Measurements from ENCODE around the gene IGSF5. TPM values are rescaled to one million over a fixed set of nuclear protein-coding genes. Genes with fewer than 3 reads are reported as not detected.

The IGSF5 gene
- total RNA-seq, 1 experiment from 2014 or later: not detected

- no peaks in the 10 kb centered on the region for H3K36me3 ChIP-seq (ENCODE audit: insufficient read depth, low read length, poor library complexity, severe bottlenecking)
- no peaks in the 10 kb centered on the region for H3K4me1 ChIP-seq (ENCODE audit: insufficient read depth, low read length, poor library complexity, severe bottlenecking)
- H3K9me3 ChIP-seq (ENCODE audit: low read depth, low read length, poor library complexity, severe bottlenecking): peaks cover 5% of the 10 kb centered on the region
- ChIA-PET CTCF (no interaction called here), POLR2A (ENCODE audit: low non-redundant PET) (no interaction called here)
- intact Hi-C loops (cut with micrococcal nuclease; ENCODE audit: unreplicated experiment): no loop called here
- no peak overlapping the region for H3K4me3 ChIP-seq (ENCODE audit: low read depth, low read length, poor library complexity, severe bottlenecking)
- no peak overlapping the region for H3K27ac ChIP-seq (ENCODE audit: low read depth, low read length, poor library complexity, severe bottlenecking)
- DNase-seq (ENCODE audit: low spot score): no peak
- no peak for TF ChIP-seq EZH2 (IDR thresholded peaks at IDR 0.05; ENCODE audit: borderline replicate concordance, low read depth, low read length, poor library complexity, severe bottlenecking)
- TF ChIP-seq CTCF (conservative IDR thresholded peaks at IDR 0.05; ENCODE audit: low read depth, low read length): no peak
- no TSS peak for BruUV-seq (replicated peaks)
- peaks cover 3% of the 10 kb centered on the region for H3K27me3 ChIP-seq (replicated peaks; ENCODE audit: insufficient read depth, low read depth, low read length, poor library complexity)
Measured at GRCh38 chr21:39834543-39834942, 89.6 kb downstream of the IGSF5 start.

DNA sequence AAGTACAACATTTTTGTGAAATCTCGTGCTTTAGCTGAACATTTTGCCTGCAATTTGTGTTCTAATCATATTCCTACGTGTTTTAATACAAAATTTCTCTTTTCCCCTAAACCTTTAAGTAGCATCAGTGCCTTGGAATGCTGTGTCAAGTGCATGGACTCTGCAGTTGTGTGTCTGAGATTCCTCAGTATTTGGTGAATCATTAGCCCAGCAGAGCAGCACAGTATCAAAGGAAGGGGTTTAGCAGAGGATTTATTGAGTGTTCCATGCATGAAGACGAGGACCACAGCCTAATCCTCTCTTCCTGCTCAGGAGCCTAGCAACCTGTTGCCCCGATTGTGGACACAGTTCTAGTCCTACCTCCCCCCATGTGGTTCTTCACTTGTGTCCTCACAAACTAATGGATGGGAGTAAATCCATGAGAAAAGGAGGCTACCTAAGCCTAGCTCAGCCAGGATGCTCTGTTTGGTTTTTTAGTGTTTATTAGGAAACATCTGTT, 92.9 kb downstream of the IGSF5 start:
- intact Hi-C loops (cut with micrococcal nuclease; ENCODE audit: unreplicated experiment): no loop called here
- Histone ChIP-seq H3K9me3 (ENCODE audit: low read depth, low read length, poor library complexity, severe bottlenecking) (no peaks in the 10 kb centered on the region), H3K4me3 (ENCODE audit: low read depth, low read length, poor library complexity, severe bottlenecking) (no peak overlapping the region), H3K27me3 (replicated peaks; ENCODE audit: insufficient read depth, low read depth, low read length, poor library complexity) (peaks cover 3% of the 10 kb centered on the region), H3K27ac (ENCODE audit: low read depth, low read length, poor library complexity, severe bottlenecking) (no peak overlapping the region), H3K36me3 (ENCODE audit: insufficient read depth, low read length, poor library complexity, severe bottlenecking) (no peaks in the 10 kb centered on the region), H3K4me1 (ENCODE audit: insufficient read depth, low read length, poor library complexity, severe bottlenecking) (no peaks in the 10 kb centered on the region)
- DNase-seq (ENCODE audit: low spot score): no peak
- POLR2A ChIA-PET (ENCODE audit: low non-redundant PET): no interaction called here
- CTCF ChIA-PET: no interaction called here
- BruUV-seq (replicated peaks): no TSS peak
- no peak for TF ChIP-seq EZH2 (IDR thresholded peaks at IDR 0.05; ENCODE audit: borderline replicate concordance, low read depth, low read length, poor library complexity, severe bottlenecking)
- TF ChIP-seq CTCF (conservative IDR thresholded peaks at IDR 0.05; ENCODE audit: low read depth, low read length): no peak

DNA sequence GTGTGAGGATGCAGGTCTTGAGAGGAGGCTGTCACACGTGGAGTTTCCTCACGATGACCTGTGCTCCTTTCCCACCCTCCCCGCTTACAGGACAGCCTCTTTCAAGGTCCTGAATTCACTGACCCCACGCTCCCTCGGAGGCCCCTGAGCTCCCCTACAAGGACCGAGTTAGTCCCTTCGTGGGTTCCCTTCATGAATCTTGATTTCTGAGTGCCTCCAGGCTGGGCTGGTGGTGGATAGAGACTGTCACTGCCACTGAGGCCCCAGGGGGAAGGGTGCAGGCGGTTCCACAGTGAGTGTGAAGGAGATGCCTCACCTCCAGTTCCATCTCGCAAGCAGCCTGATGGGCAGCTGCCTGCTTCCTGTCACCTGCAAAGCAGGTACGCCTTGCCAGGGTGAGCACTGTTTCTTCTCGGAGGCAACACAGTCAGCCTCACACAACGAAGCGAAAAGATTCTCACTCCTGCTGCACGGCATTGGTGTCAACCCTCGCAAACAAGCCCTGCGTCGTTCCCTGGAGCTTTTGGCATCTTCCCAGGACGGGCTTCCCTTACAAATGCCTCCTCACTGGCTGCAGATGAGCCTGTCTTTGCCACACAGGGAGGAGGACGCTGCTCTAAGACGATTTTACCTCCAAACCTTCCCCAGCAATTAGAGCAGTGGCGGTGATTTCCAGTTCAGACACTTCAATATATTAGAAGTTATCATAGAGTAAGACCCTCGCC, 95.6 kb downstream of the IGSF5 start:
- no TSS peak for BruUV-seq (replicated peaks)
- Histone ChIP-seq H3K36me3 (ENCODE audit: insufficient read depth, low read length, poor library complexity, severe bottlenecking) (no peaks in the 10 kb centered on the region), H3K4me1 (ENCODE audit: insufficient read depth, low read length, poor library complexity, severe bottlenecking) (no peaks in the 10 kb centered on the region), H3K4me3 (ENCODE audit: low read depth, low read length, poor library complexity, severe bottlenecking) (no peak overlapping the region), H3K27me3 (replicated peaks; ENCODE audit: insufficient read depth, low read depth, low read length, poor library complexity) (peaks cover 3% of the 10 kb centered on the region), H3K27ac (ENCODE audit: low read depth, low read length, poor library complexity, severe bottlenecking) (no peak overlapping the region), H3K9me3 (ENCODE audit: low read depth, low read length, poor library complexity, severe bottlenecking) (no peaks in the 10 kb centered on the region)
- CTCF ChIA-PET: no interaction called here
- no peak for DNase-seq (ENCODE audit: low spot score)
- intact Hi-C loops (cut with micrococcal nuclease; ENCODE audit: unreplicated experiment): no loop called here
- TF ChIP-seq EZH2 (IDR thresholded peaks at IDR 0.05; ENCODE audit: borderline replicate concordance, low read depth, low read length, poor library complexity, severe bottlenecking) (no peak), CTCF (conservative IDR thresholded peaks at IDR 0.05; ENCODE audit: low read depth, low read length) (no peak)
- POLR2A ChIA-PET (ENCODE audit: low non-redundant PET): no interaction called here
